ENCODE measurements around the gene SLC2A13.

The SLC2A13 gene

GRCh38 chr12:39958377-39958776 is 147.5 kb downstream of the SLC2A13 start:
- no peak for DNase-seq (ENCODE audit: low read depth)
- TF ChIP-seq CTCF (conservative IDR thresholded peaks at IDR 0.05; ENCODE audit: control insufficient read depth, insufficient read depth, low read depth, low read length), result peak; percentile 23
- no peak overlapping the region for H3K4me3 ChIP-seq (ENCODE audit: control insufficient read depth, low read depth, low read length)

- no peak overlapping the region for H3K4me3 ChIP-seq (ENCODE audit: control insufficient read depth, low read depth, low read length)
- TF ChIP-seq CTCF (conservative IDR thresholded peaks at IDR 0.05; ENCODE audit: control insufficient read depth, insufficient read depth, low read depth, low read length), result no peak
- no peak for DNase-seq (ENCODE audit: low read depth)
These were observed 149.2 kb downstream of the SLC2A13 start for GRCh38 chr12:39956725-39957124.

GRCh38 chr12:39946361-39947280 is 159.3 kb downstream of the SLC2A13 start:
- no peak for TF ChIP-seq CTCF (conservative IDR thresholded peaks at IDR 0.05; ENCODE audit: control insufficient read depth, insufficient read depth, low read depth, low read length)

GRCh38 chr12:39937119-39937518 is 168.8 kb downstream of the SLC2A13 start:
- no peak for TF ChIP-seq CTCF (conservative IDR thresholded peaks at IDR 0.05; ENCODE audit: control insufficient read depth, insufficient read depth, low read depth, low read length)
- H3K4me3 ChIP-seq (ENCODE audit: control insufficient read depth, low read depth, low read length), result no peak overlapping the region
- no peak for DNase-seq (ENCODE audit: low read depth)

More at GRCh38 chr12:39946361-39947280, 159.3 kb downstream of the SLC2A13 start:
- no peak overlapping the region for H3K4me3 ChIP-seq (ENCODE audit: control insufficient read depth, low read depth, low read length)
- no peak for DNase-seq (ENCODE audit: low read depth)

GRCh38 chr12:39935839-39936238 is 170.0 kb downstream of the SLC2A13 start:
- no peak for TF ChIP-seq CTCF (conservative IDR thresholded peaks at IDR 0.05; ENCODE audit: control insufficient read depth, insufficient read depth, low read depth, low read length)
- no peak for DNase-seq (ENCODE audit: low read depth)
- no peak overlapping the region for H3K4me3 ChIP-seq (ENCODE audit: control insufficient read depth, low read depth, low read length)

- peak; percentile 80 for DNase-seq (ENCODE audit: low read depth)
These were observed 170.6 kb downstream of the SLC2A13 start for GRCh38 chr12:39935275-39935674.

More at GRCh38 chr12:39935275-39935674, 170.6 kb downstream of the SLC2A13 start:
- TF ChIP-seq CTCF (conservative IDR thresholded peaks at IDR 0.05; ENCODE audit: control insufficient read depth, insufficient read depth, low read depth, low read length), result no peak
- H3K4me3 ChIP-seq (ENCODE audit: control insufficient read depth, low read depth, low read length), result no peak overlapping the region

Data from fibroblast of mammary gland (primary cell).